Activated T-cell treated with anti-CD3 and anti-CD28 coated beads, Interleukin-2, amount 50 U/mL, for 4 hours (primary cell): ENCODE results near the gene GRIP1. TPM values are rescaled to one million over a fixed set of nuclear protein-coding genes. Genes with fewer than 3 reads are reported as not detected.

Experiments used
- ATAC-seq, 2 donors: fragments of 200-7000 bp; cut with Tn5 transposase; one replicate each; pipeline ENCODE4 v1.10.0; 2021
- DNase-seq: peaks from one replicate; pipeline ENCODE4 v3.0.0-alpha.2; 2020
- H3K27me3 Mint-ChIP-seq: one replicate; pipeline ENCODE4 v1.8.0; 2021; ENCODE audit warnings: low read depth, mixed read lengths
- H3K36me3 Mint-ChIP-seq: one replicate; pipeline ENCODE4 v1.8.0; 2022; ENCODE audit warnings: mixed read lengths; ENCODE audit not compliant: insufficient read depth
- H3K4me1 Mint-ChIP-seq: one replicate; pipeline ENCODE4 v1.8.0; 2021; ENCODE audit warnings: low read depth, mixed read lengths
- H3K4me3 Mint-ChIP-seq: one replicate; pipeline ENCODE4 v1.8.0; 2021; ENCODE audit warnings: mild to moderate bottlenecking, moderate library complexity, mixed read lengths
- H3K9me3 Mint-ChIP-seq: one replicate; pipeline ENCODE4 v1.8.0; 2021; ENCODE audit warnings: mixed read lengths
- total RNA-seq, 3 donors: library from RNA; stranded (reverse); gene quantifications; one replicate each; pipeline ENCODE4 v1.2.1, GENCODE V29; 2021

GRIP1 gene
- total RNA-seq, 3 donors from 2014 or later: 1.6 to 8.0 (median 4.4) TPM

GRCh38 chr12:66584673-66585072 is 94.2 kb downstream of the GRIP1 start:
- Mint-ChIP-seq H3K27me3 (no peaks in the 10 kb centered on the region), H3K4me1 (no peaks in the 10 kb centered on the region), H3K4me3 (no peak overlapping the region), H3K9me3 (no peaks in the 10 kb centered on the region), H3K36me3 (no peaks in the 10 kb centered on the region)
- DNase-seq (no peak), ATAC-seq (no peak)

- Mint-ChIP-seq H3K36me3 (peaks cover 2% of the 10 kb centered on the region), H3K4me1 (no peaks in the 10 kb centered on the region), H3K9me3 (peaks cover under 1% of the 10 kb centered on the region), H3K4me3 (no peak overlapping the region), H3K27me3 (peaks cover 4% of the 10 kb centered on the region)
- no peak for ATAC-seq
- no peak for DNase-seq
These were observed 105.3 kb downstream of the GRIP1 start for GRCh38 chr12:66573605-66574004.

GRCh38 chr12:66572845-66573244 is 106.0 kb downstream of the GRIP1 start:
- Mint-ChIP-seq H3K4me3 (no peak overlapping the region), H3K4me1 (no peaks in the 10 kb centered on the region), H3K36me3 (peaks cover 2% of the 10 kb centered on the region), H3K27me3 (peaks cover 4% of the 10 kb centered on the region), H3K9me3 (peaks cover 4% of the 10 kb centered on the region)
- ATAC-seq: no peak
- no peak for DNase-seq

GRCh38 chr12:66571361-66571915 is 107.4 kb downstream of the GRIP1 start:
- ATAC-seq: no peak

GRCh38 chr12:66563220-66563619 is 115.7 kb downstream of the GRIP1 start:
- H3K27me3 Mint-ChIP-seq: no peaks in the 10 kb centered on the region
- no peaks in the 10 kb centered on the region for H3K36me3 Mint-ChIP-seq

More at GRCh38 chr12:66571361-66571915, 107.4 kb downstream of the GRIP1 start:
- H3K4me1 Mint-ChIP-seq: no peaks in the 10 kb centered on the region
- H3K4me3 Mint-ChIP-seq: no peak overlapping the region
- no peak for DNase-seq
- no peaks in the 10 kb centered on the region for H3K27me3 Mint-ChIP-seq
- H3K36me3 Mint-ChIP-seq: no peaks in the 10 kb centered on the region
- peaks cover 8% of the 10 kb centered on the region for H3K9me3 Mint-ChIP-seq

GRCh38 chr12:66555113-66555512 is 123.8 kb downstream of the GRIP1 start:
- ATAC-seq (no peak), DNase-seq (no peak)
- Mint-ChIP-seq H3K27me3 (peaks cover 4% of the 10 kb centered on the region), H3K4me3 (no peak overlapping the region), H3K36me3 (no peaks in the 10 kb centered on the region), H3K4me1 (peaks cover 2% of the 10 kb centered on the region), H3K9me3 (peaks cover 22% of the 10 kb centered on the region)

More at GRCh38 chr12:66563220-66563619, 115.7 kb downstream of the GRIP1 start:
- H3K4me3 Mint-ChIP-seq: no peak overlapping the region
- H3K4me1 Mint-ChIP-seq: no peaks in the 10 kb centered on the region
- ATAC-seq (no peak), DNase-seq (no peak)
- H3K9me3 Mint-ChIP-seq: peaks cover 25% of the 10 kb centered on the region

GRCh38 chr12:66552716-66553115 is 126.2 kb downstream of the GRIP1 start:
- Mint-ChIP-seq H3K36me3 (no peaks in the 10 kb centered on the region), H3K4me1 (peaks cover 2% of the 10 kb centered on the region), H3K27me3 (peaks cover 4% of the 10 kb centered on the region), H3K9me3 (peaks cover 10% of the 10 kb centered on the region), H3K4me3 (no peak overlapping the region)
- no peak for ATAC-seq
- no peak for DNase-seq

GRCh38 chr12:66550626-66551025 is 128.2 kb downstream of the GRIP1 start:
- no peak for DNase-seq
- no peak for ATAC-seq
- no peaks in the 10 kb centered on the region for H3K4me1 Mint-ChIP-seq
- peaks cover 2% of the 10 kb centered on the region for H3K27me3 Mint-ChIP-seq
- no peaks in the 10 kb centered on the region for H3K9me3 Mint-ChIP-seq
- no peak overlapping the region for H3K4me3 Mint-ChIP-seq
- no peaks in the 10 kb centered on the region for H3K36me3 Mint-ChIP-seq

GRCh38 chr12:66549050-66549389 is 129.9 kb downstream of the GRIP1 start:
- no peak overlapping the region for H3K4me3 Mint-ChIP-seq
- no peaks in the 10 kb centered on the region for H3K9me3 Mint-ChIP-seq
- DNase-seq (no peak), ATAC-seq (no peak)
- H3K27me3 Mint-ChIP-seq: no peaks in the 10 kb centered on the region
- no peaks in the 10 kb centered on the region for H3K4me1 Mint-ChIP-seq
- H3K36me3 Mint-ChIP-seq: no peaks in the 10 kb centered on the region

- no peak for DNase-seq
- H3K36me3 Mint-ChIP-seq: no peaks in the 10 kb centered on the region
- no peaks in the 10 kb centered on the region for H3K4me1 Mint-ChIP-seq
- H3K4me3 Mint-ChIP-seq: no peak overlapping the region
- ATAC-seq: no peak
- no peaks in the 10 kb centered on the region for H3K27me3 Mint-ChIP-seq
- H3K9me3 Mint-ChIP-seq: no peaks in the 10 kb centered on the region
These were observed 130.4 kb downstream of the GRIP1 start for GRCh38 chr12:66548338-66549049.

- Mint-ChIP-seq H3K27me3 (no peaks in the 10 kb centered on the region), H3K4me3 (no peak overlapping the region), H3K9me3 (no peaks in the 10 kb centered on the region), H3K4me1 (no peaks in the 10 kb centered on the region), H3K36me3 (no peaks in the 10 kb centered on the region)
- DNase-seq (no peak), ATAC-seq (no peak)
These were observed 137.4 kb downstream of the GRIP1 start for GRCh38 chr12:66541426-66541825.

GRCh38 chr12:66539431-66539830 is 139.4 kb downstream of the GRIP1 start:
- Mint-ChIP-seq H3K27me3 (no peaks in the 10 kb centered on the region), H3K9me3 (no peaks in the 10 kb centered on the region), H3K4me1 (no peaks in the 10 kb centered on the region), H3K4me3 (no peak overlapping the region), H3K36me3 (no peaks in the 10 kb centered on the region)
- no peak for ATAC-seq
- no peak for DNase-seq

- no peak for ATAC-seq
- H3K27me3 Mint-ChIP-seq: no peaks in the 10 kb centered on the region
- H3K4me1 Mint-ChIP-seq: no peaks in the 10 kb centered on the region
- no peak overlapping the region for H3K4me3 Mint-ChIP-seq
- no peaks in the 10 kb centered on the region for H3K9me3 Mint-ChIP-seq
- no peaks in the 10 kb centered on the region for H3K36me3 Mint-ChIP-seq
- no peak for DNase-seq
These were observed 139.9 kb downstream of the GRIP1 start for GRCh38 chr12:66538970-66539369.

- H3K4me3 Mint-ChIP-seq: no peak overlapping the region
- H3K27me3 Mint-ChIP-seq: no peaks in the 10 kb centered on the region
These were observed 141.0 kb downstream of the GRIP1 start for GRCh38 chr12:66537876-66538275.

GRCh38 chr12:66533767-66534166 is 145.1 kb downstream of the GRIP1 start:
- Mint-ChIP-seq H3K27me3 (no peaks in the 10 kb centered on the region), H3K4me1 (no peaks in the 10 kb centered on the region), H3K4me3 (no peak overlapping the region), H3K9me3 (no peaks in the 10 kb centered on the region), H3K36me3 (peaks cover under 1% of the 10 kb centered on the region)
- no peak for ATAC-seq
- no peak for DNase-seq

More at GRCh38 chr12:66537876-66538275, 141.0 kb downstream of the GRIP1 start:
- DNase-seq: no peak
- Mint-ChIP-seq H3K36me3 (no peaks in the 10 kb centered on the region), H3K4me1 (no peaks in the 10 kb centered on the region), H3K9me3 (no peaks in the 10 kb centered on the region)
- ATAC-seq: no peak
